HUES64 (cell line): ENCODE results near the gene RELT. TPM values are rescaled to one million over a fixed set of nuclear protein-coding genes. Genes with fewer than 3 reads are reported as not detected.

Source experiments
- H3K27ac ChIP-seq: 2 replicates; pipeline ENCODE4 v1.7.0; 2013; ENCODE audit warnings: low read depth, low read length, inconsistent platforms
- H3K27me3 ChIP-seq: 2 replicates; pipeline ENCODE4 v1.6.1; 2013; ENCODE audit warnings: mild to moderate bottlenecking, low read length; ENCODE audit not compliant: insufficient read depth
- H3K36me3 ChIP-seq: 2 replicates; pipeline ENCODE4 v1.6.1; 2013; ENCODE audit warnings: mild to moderate bottlenecking, low read length; ENCODE audit not compliant: insufficient read depth
- H3K4me1 ChIP-seq: 2 replicates; pipeline ENCODE4 v1.6.1; 2013; ENCODE audit warnings: mild to moderate bottlenecking, low read length, moderate library complexity; ENCODE audit not compliant: insufficient read depth
- H3K4me3 ChIP-seq: 2 replicates; pipeline ENCODE4 v1.5.1; 2013; ENCODE audit warnings: mild to moderate bottlenecking, low read length, moderate library complexity
- H3K9ac ChIP-seq: 2 replicates; pipeline ENCODE4 v1.6.1; 2013; ENCODE audit warnings: mild to moderate bottlenecking, low read depth, low read length
- H3K9me3 ChIP-seq: 2 replicates; pipeline ENCODE4 v1.6.1; 2013; ENCODE audit warnings: low read depth, low read length; ENCODE audit not compliant: insufficient read depth
- WGBS: fragments of 150-250, 120-280 bp; methylation state at CpG from one replicate; pipeline ENCODE4 v1.1.7; 2013; ENCODE audit warnings: missing lambda C conversion rate; 5-methylcytosine and 5-hydroxymethylcytosine counted together
- polyA plus RNA-seq, 2 experiments: library from polyadenylated mRNA; stranded (reverse); fragments of 50-300 nt; gene quantifications; one replicate each; pipeline ENCODE4 v1.2.3, GENCODE V29; 2013

The RELT gene, protein sequence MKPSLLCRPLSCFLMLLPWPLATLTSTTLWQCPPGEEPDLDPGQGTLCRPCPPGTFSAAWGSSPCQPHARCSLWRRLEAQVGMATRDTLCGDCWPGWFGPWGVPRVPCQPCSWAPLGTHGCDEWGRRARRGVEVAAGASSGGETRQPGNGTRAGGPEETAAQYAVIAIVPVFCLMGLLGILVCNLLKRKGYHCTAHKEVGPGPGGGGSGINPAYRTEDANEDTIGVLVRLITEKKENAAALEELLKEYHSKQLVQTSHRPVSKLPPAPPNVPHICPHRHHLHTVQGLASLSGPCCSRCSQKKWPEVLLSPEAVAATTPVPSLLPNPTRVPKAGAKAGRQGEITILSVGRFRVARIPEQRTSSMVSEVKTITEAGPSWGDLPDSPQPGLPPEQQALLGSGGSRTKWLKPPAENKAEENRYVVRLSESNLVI
- polyA plus RNA-seq (2013, experiment 1 of 2), result 5.1 TPM
- polyA plus RNA-seq (2013, experiment 2 of 2), result 6.0 TPM

DNA sequence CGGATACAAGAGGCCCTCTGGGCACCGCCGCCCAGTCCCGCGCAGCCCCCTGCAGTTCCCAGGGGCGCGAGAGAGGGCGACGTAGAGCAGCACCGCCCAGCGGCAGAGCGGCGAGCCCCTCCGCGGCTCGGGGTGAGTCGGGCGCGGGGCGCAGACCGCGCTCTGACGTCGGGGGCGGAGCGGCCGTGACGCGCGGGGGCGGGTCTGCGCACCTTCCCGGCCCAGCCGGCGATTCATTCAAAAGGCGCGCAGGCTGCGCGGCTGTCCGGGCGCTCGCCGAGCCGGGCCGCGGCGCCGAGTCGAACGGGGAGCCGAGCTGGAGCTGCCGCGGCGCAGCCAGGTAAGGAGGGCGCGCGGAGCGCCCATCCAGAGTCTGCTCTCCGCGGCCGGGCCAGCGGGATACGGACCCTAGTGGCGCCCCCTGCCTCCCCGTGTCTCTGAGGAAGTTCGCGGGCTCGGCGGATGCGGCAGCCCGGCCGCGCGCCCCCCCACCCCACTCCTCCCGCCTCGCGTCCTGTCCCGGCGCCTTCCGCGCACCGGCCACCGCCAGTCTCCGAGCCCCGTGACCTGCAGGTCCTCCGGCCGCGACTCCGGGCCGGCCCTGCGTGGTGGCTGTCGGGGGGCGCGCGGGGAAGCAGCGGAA, at the start of gene RELT:
RELT (plus strand) TSS at position 240 of the 643 bp plus-strand sequence. CDS start 12,738 bp downstream, outside the sequence.
- Histone ChIP-seq H3K27ac (peak within 1 kb of the TSS; percentile 28; the same call in 1 of the 2 replicates), H3K4me3 (peak within 1 kb of the TSS; percentile 83), H3K27me3 (peaks cover 8% of the 10 kb centered on the region; the same call in 1 of the 2 replicates), H3K36me3 (no peaks in the 10 kb centered on the region), H3K4me1 (peaks cover 6% of the 10 kb centered on the region), H3K9ac (peak within 1 kb of the TSS; percentile 64), H3K9me3 (no peaks in the 10 kb centered on the region)
- WGBS, result under 1% methylated on average over 96 of the region's 96 CpGs

DNA sequence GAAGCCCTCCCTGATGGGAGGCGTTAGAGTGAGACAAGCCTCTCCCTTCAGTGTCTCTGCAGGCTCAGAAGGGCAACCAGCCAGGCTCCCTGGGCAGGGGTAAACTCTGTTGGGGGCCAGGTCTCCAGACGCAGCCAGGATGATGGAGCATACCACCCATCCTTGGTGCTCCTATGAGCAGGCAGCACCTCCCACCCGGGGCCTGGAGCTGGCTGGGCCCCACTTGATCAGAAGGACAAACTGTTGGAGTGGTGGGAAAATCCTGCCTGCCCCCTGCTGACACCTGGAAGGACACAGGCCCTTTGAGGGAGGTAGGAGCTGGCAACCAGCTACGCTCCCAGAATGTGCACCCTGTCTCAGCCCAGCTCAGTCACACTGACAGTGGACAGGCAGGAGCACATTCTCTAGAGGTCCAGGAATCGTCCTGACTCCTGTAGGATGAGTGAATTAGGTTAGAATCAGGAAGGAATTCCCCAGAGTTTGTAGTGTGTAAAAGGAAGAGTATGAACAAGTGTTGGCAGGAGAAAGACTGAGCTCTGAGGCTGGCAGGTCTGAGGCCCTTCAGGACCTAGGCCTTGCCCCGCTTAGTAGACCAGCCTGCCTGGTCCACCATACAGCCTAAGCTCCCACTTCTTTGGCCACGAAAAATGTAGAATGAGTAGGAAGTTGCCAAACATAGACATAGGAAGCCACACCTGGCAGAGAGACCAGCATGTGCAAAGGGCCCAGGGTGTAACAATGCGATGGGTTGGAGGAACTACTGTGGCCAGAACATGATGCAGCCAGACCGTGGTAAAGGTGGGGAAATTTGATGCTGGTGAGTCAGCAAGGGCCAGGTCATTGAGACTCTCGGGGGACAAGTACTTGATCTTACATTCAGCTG, 49.0 kb upstream of the RELT start:
- H3K27me3 ChIP-seq, result peaks cover 17% of the 10 kb centered on the region
- H3K4me1 ChIP-seq, result peaks cover 36% of the 10 kb centered on the region
- H3K9ac ChIP-seq, result no peak overlapping the region
- 88% methylated on average over 10 of the region's 10 CpGs for WGBS
- H3K9me3 ChIP-seq, result no peaks in the 10 kb centered on the region
- H3K36me3 ChIP-seq, result no peaks in the 10 kb centered on the region
- no peak overlapping the region for H3K4me3 ChIP-seq
- H3K27ac ChIP-seq, result no peak overlapping the region

DNA sequence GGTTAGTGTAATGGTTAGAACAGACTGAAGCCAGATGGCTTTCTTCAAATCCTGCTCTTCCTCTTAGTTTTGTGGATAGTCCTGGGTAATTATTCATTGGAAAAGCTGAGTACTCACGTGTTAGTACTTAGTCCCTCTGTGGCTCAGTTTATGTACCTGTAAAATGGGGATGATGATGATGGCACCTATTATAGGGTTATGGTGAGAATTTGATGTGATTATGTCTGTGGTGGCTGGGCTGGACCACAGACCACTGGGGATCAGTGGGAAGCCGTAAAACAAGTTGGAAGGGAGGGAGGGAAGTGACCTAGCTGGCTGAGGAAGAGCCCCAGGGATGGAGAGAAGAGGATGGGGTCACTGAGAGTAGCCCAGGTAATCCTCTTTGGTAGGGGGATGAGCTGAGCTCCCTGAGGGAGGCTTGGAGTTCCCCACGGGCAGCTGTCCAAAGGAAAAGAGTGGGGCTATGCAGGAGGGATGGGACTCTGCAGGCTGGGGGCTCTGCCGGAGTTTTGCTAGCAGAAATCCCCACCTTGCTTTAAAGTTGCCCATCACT, 48.3 kb upstream of the RELT start:
- H3K9ac ChIP-seq, result no peak overlapping the region
- H3K4me3 ChIP-seq, result no peak overlapping the region
- H3K4me1 ChIP-seq, result peaks cover 36% of the 10 kb centered on the region
- 74% methylated on average over 4 of the region's 4 CpGs for WGBS
- H3K9me3 ChIP-seq, result no peaks in the 10 kb centered on the region
- H3K27ac ChIP-seq, result no peak overlapping the region
- H3K27me3 ChIP-seq, result peaks cover 25% of the 10 kb centered on the region
- no peaks in the 10 kb centered on the region for H3K36me3 ChIP-seq

GRCh38 chr11:73330569-73331093, 45.6 kb upstream of the RELT start:
- H3K9me3 ChIP-seq, result no peaks in the 10 kb centered on the region
- 62% methylated on average over 3 of the region's 3 CpGs for WGBS
- peak overlapping the region; percentile 29; the same call in 1 of the 2 replicates for H3K4me3 ChIP-seq
- peak overlapping the region; percentile 38; the same call in 1 of the 2 replicates for H3K27ac ChIP-seq
- peaks cover 46% of the 10 kb centered on the region for H3K4me1 ChIP-seq
- no peaks in the 10 kb centered on the region for H3K36me3 ChIP-seq
- H3K9ac ChIP-seq, result peak overlapping the region; percentile 8; the same call in 1 of the 2 replicates
- peaks cover 49% of the 10 kb centered on the region for H3K27me3 ChIP-seq

DNA sequence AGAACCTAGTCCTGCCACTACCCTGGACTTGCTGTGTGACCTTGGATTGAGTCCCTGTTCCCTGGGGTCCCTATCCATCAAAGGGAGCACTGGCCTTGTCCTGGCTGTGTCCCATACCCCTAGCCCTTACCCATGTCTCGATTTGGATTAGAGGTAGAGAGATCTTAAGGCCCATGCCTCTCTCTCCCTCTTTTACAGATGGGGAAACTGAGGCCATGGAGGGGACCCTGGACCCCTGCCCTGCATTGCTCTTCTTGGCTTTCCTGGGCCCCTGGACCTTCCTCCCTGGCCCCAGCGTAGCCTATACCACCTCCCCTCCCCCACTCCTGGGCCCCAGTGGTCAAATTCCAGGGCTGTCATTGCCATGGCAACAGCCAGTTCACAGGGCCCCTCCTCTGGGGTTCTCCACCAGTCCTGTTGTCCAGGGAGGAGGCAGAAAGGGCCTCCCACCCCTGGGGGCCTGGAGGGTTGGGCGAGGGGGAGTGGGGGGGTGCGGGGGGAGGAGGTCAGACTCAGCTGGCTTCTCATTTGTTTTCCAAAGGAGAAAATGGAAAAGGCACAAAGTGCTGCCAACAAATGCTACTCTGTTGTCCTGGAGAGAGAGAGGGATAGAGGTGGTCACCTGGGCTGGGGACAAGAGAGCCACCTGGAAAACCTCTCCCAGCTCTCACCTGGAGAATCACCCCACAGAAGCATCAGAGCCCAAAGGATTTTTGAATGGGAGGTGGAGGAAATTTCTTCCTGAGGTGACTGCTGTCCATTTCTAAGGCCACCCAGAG, 44.9 kb upstream of the RELT start:
- peak overlapping the region; percentile 8; the same call in 1 of the 2 replicates for H3K9ac ChIP-seq
- H3K27ac ChIP-seq, result peak overlapping the region; percentile 55
- WGBS, result 9% methylated on average over 4 of the region's 4 CpGs
- no peaks in the 10 kb centered on the region for H3K36me3 ChIP-seq
- H3K9me3 ChIP-seq, result no peaks in the 10 kb centered on the region
- peaks cover 47% of the 10 kb centered on the region for H3K4me1 ChIP-seq
- peaks cover 49% of the 10 kb centered on the region for H3K27me3 ChIP-seq
- peak overlapping the region; percentile 29 for H3K4me3 ChIP-seq

DNA sequence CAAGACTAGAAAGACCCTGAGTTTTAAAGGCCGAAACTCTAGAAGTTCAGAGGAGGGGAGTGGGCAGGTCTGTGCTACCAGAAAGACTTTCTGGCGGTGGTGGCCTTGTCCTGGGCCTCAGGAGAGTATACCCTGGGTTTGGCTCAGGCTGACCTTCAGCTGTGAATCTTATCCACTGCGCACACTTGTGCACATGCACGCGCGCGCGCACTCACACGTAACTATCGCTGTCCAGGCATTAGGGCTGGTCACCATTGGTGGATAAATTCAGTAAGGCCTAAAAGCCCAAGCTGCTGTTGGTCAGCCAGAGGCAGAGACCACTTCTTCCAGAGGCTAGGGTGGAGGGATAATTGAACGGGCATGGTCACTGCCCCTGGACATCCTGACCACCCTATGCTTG, 43.0 kb upstream of the RELT start:
- Histone ChIP-seq H3K27ac (no peak overlapping the region), H3K36me3 (no peaks in the 10 kb centered on the region), H3K4me3 (no peak overlapping the region), H3K27me3 (peaks cover 49% of the 10 kb centered on the region), H3K9me3 (no peaks in the 10 kb centered on the region), H3K9ac (no peak overlapping the region), H3K4me1 (peaks cover 47% of the 10 kb centered on the region)
- 92% methylated on average over 11 of the region's 11 CpGs for WGBS

DNA sequence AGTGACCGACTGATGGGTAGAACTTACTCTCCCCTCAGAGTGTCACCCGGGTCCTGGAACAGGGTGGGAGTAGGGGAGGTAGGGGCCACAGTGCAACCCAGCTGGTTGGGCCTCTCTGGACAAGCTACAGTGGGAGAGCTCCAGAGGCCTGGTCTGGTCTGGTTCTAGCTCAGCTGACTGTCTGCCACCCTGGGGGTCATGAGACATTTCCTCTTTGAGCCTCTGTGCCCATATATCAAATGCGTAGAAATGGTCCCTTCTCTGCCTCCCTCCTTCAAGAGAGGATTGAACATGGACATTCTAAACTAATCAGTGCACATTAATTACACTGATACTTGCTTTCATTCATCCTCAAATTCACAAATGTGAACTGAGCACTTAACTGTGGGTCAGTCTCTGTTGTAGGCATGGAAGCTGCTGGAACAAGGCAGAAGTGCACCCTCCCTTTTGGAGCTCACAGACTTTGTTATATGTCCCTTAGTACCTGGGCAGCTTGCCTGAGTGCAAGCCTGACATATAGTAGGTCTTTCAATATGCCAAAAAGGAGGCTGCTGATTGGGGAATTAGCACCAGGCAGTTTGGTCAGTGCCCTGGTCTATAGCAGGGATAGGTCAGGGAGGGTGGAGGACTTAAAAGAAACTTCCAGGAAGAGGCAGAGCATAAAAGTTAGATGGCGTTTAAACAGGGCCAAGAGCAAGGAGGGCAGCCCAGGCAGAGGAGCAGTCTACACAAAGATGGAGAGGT, 42.4 kb upstream of the RELT start:
- no peaks in the 10 kb centered on the region for H3K36me3 ChIP-seq
- H3K27ac ChIP-seq, result no peak overlapping the region
- H3K4me1 ChIP-seq, result peaks cover 47% of the 10 kb centered on the region
- H3K9ac ChIP-seq, result no peak overlapping the region
- no peak overlapping the region for H3K4me3 ChIP-seq
- WGBS, result 82% methylated on average over 4 of the region's 4 CpGs
- no peaks in the 10 kb centered on the region for H3K9me3 ChIP-seq
- H3K27me3 ChIP-seq, result peaks cover 49% of the 10 kb centered on the region

DNA sequence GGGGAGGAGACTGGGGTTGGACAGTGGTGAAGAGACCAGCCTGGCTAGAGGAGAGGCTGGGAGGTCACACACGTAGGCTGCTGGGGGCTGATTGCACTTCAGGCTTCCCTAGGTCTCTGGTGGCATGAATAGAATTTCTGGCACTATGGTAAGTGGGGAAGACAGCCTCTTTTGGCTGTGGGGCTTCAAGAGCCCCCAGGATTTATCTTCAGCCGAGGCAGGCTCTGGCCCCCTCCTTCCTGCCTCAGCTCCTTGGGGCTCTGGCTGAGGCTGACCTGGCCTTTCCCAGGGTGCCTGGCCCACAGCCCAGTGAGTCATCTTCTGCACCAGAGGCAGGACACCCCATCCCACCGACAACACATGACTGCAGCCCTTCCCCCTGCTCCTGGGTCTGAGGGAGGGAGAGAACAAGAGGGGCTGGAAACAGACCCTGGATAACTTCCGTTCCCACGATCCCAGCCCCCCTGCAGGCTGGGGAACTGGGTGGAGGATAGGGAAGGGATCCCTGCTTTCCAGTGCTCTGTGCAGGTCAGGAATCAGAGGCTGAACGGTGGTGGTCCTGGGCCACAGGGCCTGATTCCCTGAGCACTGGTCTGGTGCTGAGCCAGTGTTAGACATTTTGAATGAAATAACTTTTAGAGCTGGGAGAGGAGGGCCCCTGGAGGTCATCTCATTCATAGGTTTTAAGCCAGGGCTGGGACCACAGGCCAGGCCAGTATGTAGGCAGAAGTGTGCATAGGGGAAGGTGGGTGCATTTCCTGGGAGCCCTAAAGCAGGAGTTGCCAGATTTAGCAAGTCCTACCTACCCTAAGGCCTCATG, 41.6 kb upstream of the RELT start:
- 43% methylated on average over 5 of the region's 6 CpGs for WGBS
- no peaks in the 10 kb centered on the region for H3K36me3 ChIP-seq
- no peak overlapping the region for H3K4me3 ChIP-seq
- peaks cover 49% of the 10 kb centered on the region for H3K4me1 ChIP-seq
- H3K27me3 ChIP-seq, result peaks cover 49% of the 10 kb centered on the region
- no peaks in the 10 kb centered on the region for H3K9me3 ChIP-seq
- no peak overlapping the region for H3K9ac ChIP-seq
- no peak overlapping the region for H3K27ac ChIP-seq
